Neural cell (in vitro differentiated cells): ENCODE results near the gene TPRKB.

Experiments used
- EP300 ChIP-seq: fragments of 450-650 bp; conservative IDR thresholded peaks from 2 replicates; pipeline ENCODE4 v1.6.1; 2014; ENCODE audit warnings: antibody characterized with exemption, mild to moderate bottlenecking, moderate library complexity; ENCODE audit not compliant: poor library complexity, severe bottlenecking
- EZH2 ChIP-seq: fragments of 200-600, 300-800 bp; shearing (Covaris generic), sonication (generic); IDR thresholded peaks from 2 replicates; pipeline ENCODE4 v1.6.1; 2014; ENCODE audit warnings: antibody characterized with exemption, low read length, borderline replicate concordance, mild to moderate bottlenecking; ENCODE audit not compliant: insufficient read depth, poor library complexity, severe bottlenecking
- POLR2AphosphoS5 ChIP-seq: IDR thresholded peaks from 2 replicates; pipeline ENCODE4 v1.6.1; 2012
- TF ChIP-seq, protein P1 (sequence below): fragments of 450-650 bp; IDR thresholded peaks from 2 replicates; pipeline ENCODE4 v1.5.1; 2014; ENCODE audit warnings: antibody characterized with exemption, mild to moderate bottlenecking, moderate library complexity; ENCODE audit not compliant: poor library complexity, severe bottlenecking
- TF ChIP-seq, protein P2 (sequence below): IDR thresholded peaks from 2 replicates; pipeline ENCODE4 v1.6.1; 2012; ENCODE audit warnings: borderline replicate concordance

DNA sequence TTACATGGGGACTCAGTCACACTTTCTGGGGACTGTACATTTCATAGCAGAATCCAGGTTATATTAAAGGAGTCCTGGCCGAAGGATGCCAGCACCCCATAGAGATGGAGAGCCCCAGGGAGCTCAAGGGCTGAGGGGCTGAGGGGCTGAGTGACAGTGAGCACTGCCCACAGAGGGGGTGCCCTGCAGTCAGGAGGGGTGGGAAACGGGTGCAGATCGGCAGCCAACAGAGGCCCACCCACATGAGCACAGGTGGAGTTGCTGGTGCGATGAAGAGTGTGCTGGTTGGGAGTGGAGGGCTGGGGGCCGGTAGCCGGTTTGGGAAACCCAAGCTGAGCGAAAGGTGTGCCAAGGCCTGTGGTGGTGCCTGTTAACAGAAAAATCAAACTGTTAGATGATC is 32.1 kb downstream of the TPRKB start:
- TF ChIP-seq, protein P1, sequence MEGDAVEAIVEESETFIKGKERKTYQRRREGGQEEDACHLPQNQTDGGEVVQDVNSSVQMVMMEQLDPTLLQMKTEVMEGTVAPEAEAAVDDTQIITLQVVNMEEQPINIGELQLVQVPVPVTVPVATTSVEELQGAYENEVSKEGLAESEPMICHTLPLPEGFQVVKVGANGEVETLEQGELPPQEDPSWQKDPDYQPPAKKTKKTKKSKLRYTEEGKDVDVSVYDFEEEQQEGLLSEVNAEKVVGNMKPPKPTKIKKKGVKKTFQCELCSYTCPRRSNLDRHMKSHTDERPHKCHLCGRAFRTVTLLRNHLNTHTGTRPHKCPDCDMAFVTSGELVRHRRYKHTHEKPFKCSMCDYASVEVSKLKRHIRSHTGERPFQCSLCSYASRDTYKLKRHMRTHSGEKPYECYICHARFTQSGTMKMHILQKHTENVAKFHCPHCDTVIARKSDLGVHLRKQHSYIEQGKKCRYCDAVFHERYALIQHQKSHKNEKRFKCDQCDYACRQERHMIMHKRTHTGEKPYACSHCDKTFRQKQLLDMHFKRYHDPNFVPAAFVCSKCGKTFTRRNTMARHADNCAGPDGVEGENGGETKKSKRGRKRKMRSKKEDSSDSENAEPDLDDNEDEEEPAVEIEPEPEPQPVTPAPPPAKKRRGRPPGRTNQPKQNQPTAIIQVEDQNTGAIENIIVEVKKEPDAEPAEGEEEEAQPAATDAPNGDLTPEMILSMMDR, result no peak
- TF ChIP-seq, protein P2, sequence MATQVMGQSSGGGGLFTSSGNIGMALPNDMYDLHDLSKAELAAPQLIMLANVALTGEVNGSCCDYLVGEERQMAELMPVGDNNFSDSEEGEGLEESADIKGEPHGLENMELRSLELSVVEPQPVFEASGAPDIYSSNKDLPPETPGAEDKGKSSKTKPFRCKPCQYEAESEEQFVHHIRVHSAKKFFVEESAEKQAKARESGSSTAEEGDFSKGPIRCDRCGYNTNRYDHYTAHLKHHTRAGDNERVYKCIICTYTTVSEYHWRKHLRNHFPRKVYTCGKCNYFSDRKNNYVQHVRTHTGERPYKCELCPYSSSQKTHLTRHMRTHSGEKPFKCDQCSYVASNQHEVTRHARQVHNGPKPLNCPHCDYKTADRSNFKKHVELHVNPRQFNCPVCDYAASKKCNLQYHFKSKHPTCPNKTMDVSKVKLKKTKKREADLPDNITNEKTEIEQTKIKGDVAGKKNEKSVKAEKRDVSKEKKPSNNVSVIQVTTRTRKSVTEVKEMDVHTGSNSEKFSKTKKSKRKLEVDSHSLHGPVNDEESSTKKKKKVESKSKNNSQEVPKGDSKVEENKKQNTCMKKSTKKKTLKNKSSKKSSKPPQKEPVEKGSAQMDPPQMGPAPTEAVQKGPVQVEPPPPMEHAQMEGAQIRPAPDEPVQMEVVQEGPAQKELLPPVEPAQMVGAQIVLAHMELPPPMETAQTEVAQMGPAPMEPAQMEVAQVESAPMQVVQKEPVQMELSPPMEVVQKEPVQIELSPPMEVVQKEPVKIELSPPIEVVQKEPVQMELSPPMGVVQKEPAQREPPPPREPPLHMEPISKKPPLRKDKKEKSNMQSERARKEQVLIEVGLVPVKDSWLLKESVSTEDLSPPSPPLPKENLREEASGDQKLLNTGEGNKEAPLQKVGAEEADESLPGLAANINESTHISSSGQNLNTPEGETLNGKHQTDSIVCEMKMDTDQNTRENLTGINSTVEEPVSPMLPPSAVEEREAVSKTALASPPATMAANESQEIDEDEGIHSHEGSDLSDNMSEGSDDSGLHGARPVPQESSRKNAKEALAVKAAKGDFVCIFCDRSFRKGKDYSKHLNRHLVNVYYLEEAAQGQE, result no peak
- no peak for TF ChIP-seq EP300
- no peak for TF ChIP-seq EZH2
- no peak for TF ChIP-seq POLR2AphosphoS5
